Left ventricle myocardium inferior (tissue), 1 donor: Measurements from ENCODE around the gene CCS. TPM values are rescaled to one million over a fixed set of nuclear protein-coding genes. Genes with fewer than 3 reads are reported as not detected.
"Not testable (repeated sequence)": the region's sequence is repeated elsewhere in the genome, so short reads cannot be mapped to it uniquely, and the experiment has no call there.

Experiments
- DNase-seq: peaks from one replicate; pipeline ENCODE4 v3.0.0-alpha.2; 2020
- H3K27ac ChIP-seq: fragments of 200-600 bp; replicated peaks from 2 replicates; pipeline ENCODE4 v1.8.0; 2021
- H3K27me3 ChIP-seq: fragments of 200-600 bp; 2 replicates; pipeline ENCODE4 v1.8.0; 2021; ENCODE audit warnings: low read depth
- H3K36me3 ChIP-seq: fragments of 200-600 bp; 2 replicates; pipeline ENCODE4 v1.8.0; 2021
- H3K4me1 ChIP-seq: fragments of 200-600 bp; 2 replicates; pipeline ENCODE4 v1.8.0; 2021
- H3K4me3 ChIP-seq: fragments of 200-600 bp; 2 replicates; pipeline ENCODE4 v1.8.0; 2021; ENCODE audit warnings: mild to moderate bottlenecking, moderate library complexity
- H3K9me3 ChIP-seq: fragments of 200-600 bp; replicated peaks from 2 replicates; pipeline ENCODE4 v1.8.0; 2021
- intact Hi-C: fragments of 100-400 bp; cut with micrococcal nuclease; formaldehyde crosslinking; loops from one replicate; pipeline ENCODE4 v1.11.0; 2022
- total RNA-seq: library from RNA; stranded (reverse); fragmentation: NEBNext Ultra II Directional; extraction: Animal tissue kit (Norgen Biotek cat#: 25700); gene quantifications from one replicate; pipeline ENCODE4 v1.2.1, GENCODE V29; 2021
- TF ChIP-seq, protein P1 (sequence below): fragments of 200-600 bp; IDR thresholded peaks from 2 replicates; pipeline ENCODE4 v1.8.0; 2021; ENCODE audit warnings: antibody characterized with exemption, mild to moderate bottlenecking, borderline replicate concordance
- donor health status: DM: no; HTN: yes; CAD: no; lungs with severe emphysema.

The CCS gene
- total RNA-seq, 1 donor from 2014 or later = 25.3 TPM

DNA sequence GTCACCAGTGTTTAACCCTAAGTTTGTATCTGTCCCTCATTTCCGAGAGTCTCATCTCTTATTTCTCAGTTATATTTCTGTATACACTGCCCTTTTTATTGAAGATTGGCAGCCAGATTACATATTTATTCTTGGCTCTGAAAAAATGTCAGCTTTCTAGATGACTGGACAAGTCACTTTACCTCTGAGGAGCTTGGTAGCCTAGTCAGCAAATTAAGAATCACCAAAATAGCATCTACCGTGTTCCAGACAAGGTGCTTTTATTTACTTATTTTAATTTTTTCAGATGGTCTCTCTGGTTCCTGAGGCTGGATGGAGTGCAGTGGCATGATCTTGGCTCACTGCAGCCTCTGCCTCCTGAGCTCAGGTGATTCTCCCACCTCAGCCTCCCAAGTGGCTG is 40.0 kb downstream of the CCS start:
- TF ChIP-seq, protein P1, sequence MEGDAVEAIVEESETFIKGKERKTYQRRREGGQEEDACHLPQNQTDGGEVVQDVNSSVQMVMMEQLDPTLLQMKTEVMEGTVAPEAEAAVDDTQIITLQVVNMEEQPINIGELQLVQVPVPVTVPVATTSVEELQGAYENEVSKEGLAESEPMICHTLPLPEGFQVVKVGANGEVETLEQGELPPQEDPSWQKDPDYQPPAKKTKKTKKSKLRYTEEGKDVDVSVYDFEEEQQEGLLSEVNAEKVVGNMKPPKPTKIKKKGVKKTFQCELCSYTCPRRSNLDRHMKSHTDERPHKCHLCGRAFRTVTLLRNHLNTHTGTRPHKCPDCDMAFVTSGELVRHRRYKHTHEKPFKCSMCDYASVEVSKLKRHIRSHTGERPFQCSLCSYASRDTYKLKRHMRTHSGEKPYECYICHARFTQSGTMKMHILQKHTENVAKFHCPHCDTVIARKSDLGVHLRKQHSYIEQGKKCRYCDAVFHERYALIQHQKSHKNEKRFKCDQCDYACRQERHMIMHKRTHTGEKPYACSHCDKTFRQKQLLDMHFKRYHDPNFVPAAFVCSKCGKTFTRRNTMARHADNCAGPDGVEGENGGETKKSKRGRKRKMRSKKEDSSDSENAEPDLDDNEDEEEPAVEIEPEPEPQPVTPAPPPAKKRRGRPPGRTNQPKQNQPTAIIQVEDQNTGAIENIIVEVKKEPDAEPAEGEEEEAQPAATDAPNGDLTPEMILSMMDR = no peak
- H3K36me3 ChIP-seq = peaks cover 27% of the 10 kb centered on the region
- H3K9me3 ChIP-seq = no peaks in the 10 kb centered on the region
- peaks cover 36% of the 10 kb centered on the region for H3K4me1 ChIP-seq
- no peak overlapping the region for H3K27ac ChIP-seq
- intact Hi-C loops = no loop called here
- H3K4me3 ChIP-seq = no peak overlapping the region
- no peaks in the 10 kb centered on the region for H3K27me3 ChIP-seq
- DNase-seq = no peak

DNA sequence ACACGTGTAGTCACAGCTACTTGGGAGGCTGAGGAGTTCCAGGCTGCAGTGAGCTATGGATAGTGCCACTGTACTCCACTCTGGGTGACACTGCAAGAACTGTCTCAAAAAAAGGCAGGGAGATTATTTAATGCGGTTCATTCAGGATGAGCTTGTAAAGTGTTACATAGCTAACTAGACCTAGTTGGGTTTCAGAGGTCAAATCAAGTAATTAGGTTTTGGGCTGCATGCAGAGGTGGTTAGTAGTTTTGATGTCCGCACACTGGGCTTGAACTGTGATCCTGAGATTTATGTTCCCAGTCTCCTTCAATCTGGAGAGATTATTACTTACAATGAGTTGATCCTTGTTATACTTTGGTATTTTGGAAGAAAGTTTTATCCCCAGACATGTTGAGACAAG is 43.4 kb downstream of the CCS start:
- H3K27me3 ChIP-seq = no peaks in the 10 kb centered on the region
- H3K36me3 ChIP-seq = peaks cover 23% of the 10 kb centered on the region
- no peak for DNase-seq
- intact Hi-C loops = no loop called here
- no peak overlapping the region for H3K4me3 ChIP-seq
- H3K9me3 ChIP-seq = no peaks in the 10 kb centered on the region
- no peak overlapping the region for H3K27ac ChIP-seq
- peaks cover 60% of the 10 kb centered on the region for H3K4me1 ChIP-seq
- TF ChIP-seq, protein P1 = no peak

- no peak for DNase-seq
- intact Hi-C loops = no loop called here
- Histone ChIP-seq H3K4me1 (peaks cover 63% of the 10 kb centered on the region), H3K27ac (peak overlapping the region; percentile 94), H3K27me3 (no peaks in the 10 kb centered on the region), H3K4me3 (peak overlapping the region; percentile 88), H3K36me3 (peaks cover 34% of the 10 kb centered on the region), H3K9me3 (no peaks in the 10 kb centered on the region)
- TF ChIP-seq, protein P1 = no peak
Observed at GRCh38 chr11:66637557-66638176, 44.7 kb downstream of the CCS start.

DNA sequence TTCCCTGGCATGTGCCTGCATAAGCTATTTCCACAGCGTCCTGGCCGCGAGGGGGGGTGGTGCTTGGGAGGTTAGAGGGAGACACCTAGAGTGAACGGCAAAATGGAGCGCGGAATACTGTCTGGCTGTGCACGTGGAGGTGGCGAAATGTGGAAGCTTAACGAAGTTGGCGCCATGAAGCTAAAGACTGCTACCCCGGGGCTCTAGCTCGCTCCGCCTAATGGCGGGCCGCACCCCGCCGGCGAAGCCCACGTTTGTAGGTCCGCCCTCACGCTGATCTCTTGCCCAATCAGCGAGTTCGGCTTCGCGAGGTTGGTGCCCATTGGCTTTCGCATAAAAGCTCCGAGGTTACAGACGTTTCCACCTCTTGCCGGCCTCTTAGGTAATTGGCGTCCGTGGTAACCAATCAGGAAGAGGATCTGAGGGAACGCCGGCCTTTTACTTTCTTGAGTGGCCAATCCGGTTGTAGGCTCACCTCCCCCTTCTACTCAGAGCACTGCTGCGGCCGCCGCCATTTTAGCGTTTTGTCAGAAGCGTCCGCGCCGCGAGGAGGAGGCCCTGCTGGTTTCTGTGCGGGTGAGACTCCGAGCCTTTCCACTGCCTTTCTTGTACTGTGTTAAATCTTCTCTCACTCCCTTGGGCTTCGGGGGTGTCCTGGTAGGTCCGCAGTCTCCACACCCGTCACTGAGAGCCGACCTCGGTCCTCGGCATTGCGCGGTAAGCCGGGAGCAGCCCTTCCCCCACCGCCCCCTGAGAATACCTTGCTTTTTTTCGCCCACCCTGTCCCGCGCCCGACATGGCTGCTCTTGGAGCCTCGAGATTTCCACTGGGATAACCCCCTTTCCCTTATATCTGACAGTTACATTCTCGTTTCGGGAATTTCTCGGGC is 45.4 kb downstream of the CCS start, which contains the start of gene RBM4:
Gene RBM4 (plus strand): TSS at position 527 of the 889 bp plus-strand sequence. CDS start 1,009 bp downstream, outside the sequence.
- Histone ChIP-seq H3K36me3 (peaks cover 34% of the 10 kb centered on the region), H3K4me1 (peaks cover 70% of the 10 kb centered on the region), H3K27me3 (no peaks in the 10 kb centered on the region), H3K27ac (peak within 1 kb of the TSS; percentile 94), H3K4me3 (peak within 1 kb of the TSS; percentile 88), H3K9me3 (no peaks in the 10 kb centered on the region)
- intact Hi-C loops = no loop called here
- DNase-seq = peak; percentile 96
- TF ChIP-seq, protein P1 = no peak

- Histone ChIP-seq H3K27me3 (no peaks in the 10 kb centered on the region), H3K9me3 (no peaks in the 10 kb centered on the region), H3K4me1 (peaks cover 77% of the 10 kb centered on the region), H3K4me3 (peak overlapping the region; percentile 88), H3K27ac (peak overlapping the region; percentile 94), H3K36me3 (peaks cover 40% of the 10 kb centered on the region)
- intact Hi-C loops = no loop called here
- no peak for DNase-seq
- TF ChIP-seq, protein P1 = no peak
Observed at GRCh38 chr11:66639066-66639813, 46.3 kb downstream of the CCS start.

GRCh38 chr11:66639814-66640340 is 46.9 kb downstream of the CCS start:
- H3K27me3 ChIP-seq, H3K9me3 ChIP-seq, DNase-seq, intact Hi-C loops: not testable (repeated sequence)
- Histone ChIP-seq H3K4me1 (peaks cover 78% of the 10 kb centered on the region), H3K27ac (peak overlapping the region; percentile 46), H3K36me3 (peaks cover 46% of the 10 kb centered on the region), H3K4me3 (peak overlapping the region; percentile 88)
